Cardiac muscle cell (in vitro differentiated cells and primary cell): ENCODE measurements around the gene FSCN2. TPM values are rescaled to one million over a fixed set of nuclear protein-coding genes. Genes with fewer than 3 reads are reported as not detected.

Source experiments
- DNase-seq, 2 donors: peaks; one replicate each; pipeline versions ENCODE4 v3.0.0 to v3.0.0-alpha.2; 2010 to 2017; ENCODE audit warnings: low read depth in 1 of 2, low spot score in 1 of 2
- H3K27ac ChIP-seq: fragments of 200-600 bp; sonication (generic); 2 replicates; pipeline ENCODE4 v1.5.1; 2016
- H3K27me3 ChIP-seq: fragments of 200-600 bp; sonication (generic); 2 replicates; pipeline ENCODE4 v1.6.0; 2016; ENCODE audit warnings: control low read depth
- H3K36me3 ChIP-seq: fragments of 200-600 bp; sonication (generic); 2 replicates; pipeline ENCODE4 v1.5.1; 2016; ENCODE audit warnings: control low read depth
- H3K4me1 ChIP-seq: fragments of 200-600 bp; sonication (generic); 2 replicates; pipeline ENCODE4 v1.8.1; 2017; ENCODE audit warnings: low read depth, mild to moderate bottlenecking, mixed run types
- H3K4me3 ChIP-seq: fragments of 200-600 bp; sonication (generic); 2 replicates; pipeline ENCODE4 v1.5.1; 2016; ENCODE audit warnings: mild to moderate bottlenecking
- H3K9me3 ChIP-seq: fragments of 200-600 bp; sonication (generic); 2 replicates; pipeline ENCODE4 v1.5.1; 2017; ENCODE audit warnings: low read depth, mild to moderate bottlenecking, control low read depth
- polyA plus RNA-seq: library from polyadenylated mRNA; unstranded; fragments of >200 nt; fragmentation: Nextera tagmentation; extraction: Ambion mirVana; gene quantifications from 2 replicates; pipeline ENCODE4 v1.2.1, GENCODE V29; 2016
- total RNA-seq: library from RNA; depleted of rRNA; stranded (reverse); fragments of >200 nt; gene quantifications from 2 replicates; pipeline ENCODE4 v1.2.3, GENCODE V29; 2016
- TF ChIP-seq, protein P1 (sequence below): IDR thresholded peaks from 2 replicates; pipeline ENCODE4 v1.5.1; 2012; ENCODE audit warnings: low read depth, mild to moderate bottlenecking, low read length

Gene FSCN2
- total and polyA plus RNA-seq, 2 experiments from 2014 or later = 1.5 to 9.0 TPM

GRCh38 chr17:81520021-81520901 is 7.9 kb upstream of the FSCN2 start:
- TF ChIP-seq, protein P1, sequence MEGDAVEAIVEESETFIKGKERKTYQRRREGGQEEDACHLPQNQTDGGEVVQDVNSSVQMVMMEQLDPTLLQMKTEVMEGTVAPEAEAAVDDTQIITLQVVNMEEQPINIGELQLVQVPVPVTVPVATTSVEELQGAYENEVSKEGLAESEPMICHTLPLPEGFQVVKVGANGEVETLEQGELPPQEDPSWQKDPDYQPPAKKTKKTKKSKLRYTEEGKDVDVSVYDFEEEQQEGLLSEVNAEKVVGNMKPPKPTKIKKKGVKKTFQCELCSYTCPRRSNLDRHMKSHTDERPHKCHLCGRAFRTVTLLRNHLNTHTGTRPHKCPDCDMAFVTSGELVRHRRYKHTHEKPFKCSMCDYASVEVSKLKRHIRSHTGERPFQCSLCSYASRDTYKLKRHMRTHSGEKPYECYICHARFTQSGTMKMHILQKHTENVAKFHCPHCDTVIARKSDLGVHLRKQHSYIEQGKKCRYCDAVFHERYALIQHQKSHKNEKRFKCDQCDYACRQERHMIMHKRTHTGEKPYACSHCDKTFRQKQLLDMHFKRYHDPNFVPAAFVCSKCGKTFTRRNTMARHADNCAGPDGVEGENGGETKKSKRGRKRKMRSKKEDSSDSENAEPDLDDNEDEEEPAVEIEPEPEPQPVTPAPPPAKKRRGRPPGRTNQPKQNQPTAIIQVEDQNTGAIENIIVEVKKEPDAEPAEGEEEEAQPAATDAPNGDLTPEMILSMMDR = no peak
- peak in 1 of 2 donors; percentile 12 for DNase-seq
- Histone ChIP-seq H3K27me3 (peaks cover 5% of the 10 kb centered on the region), H3K4me3 (peak overlapping the region; percentile 23), H3K9me3 (no peaks in the 10 kb centered on the region), H3K4me1 (peaks cover 42% of the 10 kb centered on the region), H3K36me3 (no peaks in the 10 kb centered on the region), H3K27ac (no peak overlapping the region)

DNA sequence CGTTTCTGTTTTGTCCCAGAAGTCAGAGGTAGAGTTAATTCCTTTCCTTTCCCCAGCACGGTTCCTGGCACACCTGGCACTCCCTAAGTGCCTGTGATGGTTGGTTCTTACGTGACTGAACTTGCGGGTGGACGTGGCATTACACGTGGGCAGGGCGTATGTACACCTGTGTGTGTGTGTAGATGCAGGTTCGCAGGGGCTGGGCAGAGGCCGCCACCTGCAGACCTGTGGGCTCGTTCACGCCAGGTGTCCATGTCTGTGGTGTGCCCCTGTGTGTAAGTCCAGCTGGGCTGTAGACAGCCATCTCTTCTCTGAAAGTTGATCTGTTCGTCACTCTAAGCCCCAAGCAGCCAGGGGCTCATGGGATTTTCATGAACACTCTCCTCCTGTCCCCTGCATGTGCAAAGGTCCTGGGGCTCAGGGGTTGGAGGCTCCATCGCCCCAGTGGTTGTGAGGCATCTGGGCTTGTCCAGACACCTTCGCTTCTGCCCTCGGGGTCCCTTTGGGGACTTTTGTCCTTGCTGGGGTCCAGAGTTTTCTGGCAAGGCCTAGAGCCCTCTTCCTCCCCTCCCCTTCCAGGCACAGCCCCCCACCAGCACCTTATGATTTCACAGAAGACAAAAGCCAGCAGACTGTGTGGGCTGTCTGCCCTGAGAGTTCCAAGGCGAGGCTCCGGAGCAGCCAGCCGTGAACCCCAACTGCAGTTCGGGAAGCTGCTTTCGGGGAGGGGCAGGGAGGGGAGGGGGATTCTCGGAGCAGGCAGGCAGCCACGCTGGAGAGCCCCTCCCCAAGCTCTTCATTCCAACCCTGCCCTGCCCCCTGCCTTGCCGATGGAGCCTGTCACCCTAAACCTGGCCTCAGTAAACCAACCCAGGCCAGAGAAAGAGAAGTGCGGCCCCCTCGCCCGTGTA is 5.4 kb upstream of the FSCN2 start:
- H3K27ac ChIP-seq = no peak overlapping the region
- no peaks in the 10 kb centered on the region for H3K36me3 ChIP-seq
- H3K4me1 ChIP-seq = peaks cover 27% of the 10 kb centered on the region
- H3K4me3 ChIP-seq = no peak overlapping the region
- no peaks in the 10 kb centered on the region for H3K9me3 ChIP-seq
- TF ChIP-seq, protein P1 = peak; percentile 50
- peaks cover 5% of the 10 kb centered on the region for H3K27me3 ChIP-seq
- DNase-seq = peak; percentile 54 to 89

- no peak overlapping the region for H3K27ac ChIP-seq
- H3K27me3 ChIP-seq = peaks cover 5% of the 10 kb centered on the region
These were observed 4.7 kb upstream of the FSCN2 start for GRCh38 chr17:81523402-81524038.

GRCh38 chr17:81524039-81524864 is 3.9 kb upstream of the FSCN2 start:
- Histone ChIP-seq H3K4me3 (no peak overlapping the region), H3K27ac (no peak overlapping the region), H3K9me3 (no peaks in the 10 kb centered on the region), H3K27me3 (peaks cover 5% of the 10 kb centered on the region), H3K4me1 (peaks cover 18% of the 10 kb centered on the region), H3K36me3 (no peaks in the 10 kb centered on the region)
- TF ChIP-seq, protein P1 = no peak
- DNase-seq = no peak

More at GRCh38 chr17:81523402-81524038, 4.7 kb upstream of the FSCN2 start:
- peak in 1 of 2 donors; percentile 27 for DNase-seq
- TF ChIP-seq, protein P1 = no peak
- no peaks in the 10 kb centered on the region for H3K36me3 ChIP-seq
- H3K4me3 ChIP-seq = no peak overlapping the region
- no peaks in the 10 kb centered on the region for H3K9me3 ChIP-seq
- H3K4me1 ChIP-seq = peaks cover 20% of the 10 kb centered on the region
